Measurements from ENCODE around the gene PDE6A.
A peak's percentile ranks its signal among the peaks of the same experiment; 100 is the strongest.

The PDE6A gene

DNA sequence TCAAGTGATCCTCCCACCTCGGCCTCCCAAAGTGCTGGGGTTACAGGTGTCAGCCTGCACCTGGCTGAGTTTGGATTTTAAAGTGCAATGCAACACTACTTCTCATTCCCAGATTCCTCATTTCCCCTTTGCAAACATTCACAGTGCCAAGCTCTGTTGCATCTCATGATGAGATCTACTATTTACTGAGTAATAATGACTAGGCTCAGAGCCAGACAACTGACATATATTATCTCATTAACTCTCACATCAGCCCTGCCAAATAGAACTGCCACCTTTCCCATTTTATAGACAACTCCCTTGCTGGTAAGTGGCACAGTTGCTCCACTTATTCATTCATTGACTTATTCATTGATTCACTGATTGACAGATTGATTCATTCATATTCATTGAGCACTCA, 7.0 kb downstream of the PDE6A start:
- DNase-seq (ENCODE audit: low read depth): peak; percentile 82
- TF ChIP-seq, protein P1, sequence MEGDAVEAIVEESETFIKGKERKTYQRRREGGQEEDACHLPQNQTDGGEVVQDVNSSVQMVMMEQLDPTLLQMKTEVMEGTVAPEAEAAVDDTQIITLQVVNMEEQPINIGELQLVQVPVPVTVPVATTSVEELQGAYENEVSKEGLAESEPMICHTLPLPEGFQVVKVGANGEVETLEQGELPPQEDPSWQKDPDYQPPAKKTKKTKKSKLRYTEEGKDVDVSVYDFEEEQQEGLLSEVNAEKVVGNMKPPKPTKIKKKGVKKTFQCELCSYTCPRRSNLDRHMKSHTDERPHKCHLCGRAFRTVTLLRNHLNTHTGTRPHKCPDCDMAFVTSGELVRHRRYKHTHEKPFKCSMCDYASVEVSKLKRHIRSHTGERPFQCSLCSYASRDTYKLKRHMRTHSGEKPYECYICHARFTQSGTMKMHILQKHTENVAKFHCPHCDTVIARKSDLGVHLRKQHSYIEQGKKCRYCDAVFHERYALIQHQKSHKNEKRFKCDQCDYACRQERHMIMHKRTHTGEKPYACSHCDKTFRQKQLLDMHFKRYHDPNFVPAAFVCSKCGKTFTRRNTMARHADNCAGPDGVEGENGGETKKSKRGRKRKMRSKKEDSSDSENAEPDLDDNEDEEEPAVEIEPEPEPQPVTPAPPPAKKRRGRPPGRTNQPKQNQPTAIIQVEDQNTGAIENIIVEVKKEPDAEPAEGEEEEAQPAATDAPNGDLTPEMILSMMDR (IDR thresholded peaks at IDR 0.05; ENCODE audit: insufficient read depth, low read depth, low read length, missing control alignments): no peak
- H3K4me3 ChIP-seq (ENCODE audit: low read length): no peak overlapping the region

GRCh38 chr5:149936700-149937091, 7.9 kb downstream of the PDE6A start:
- TF ChIP-seq, protein P1 (IDR thresholded peaks at IDR 0.05; ENCODE audit: insufficient read depth, low read depth, low read length, missing control alignments): no peak
- no peak for DNase-seq (ENCODE audit: low read depth)
- H3K4me3 ChIP-seq (ENCODE audit: low read length): no peak overlapping the region

DNA sequence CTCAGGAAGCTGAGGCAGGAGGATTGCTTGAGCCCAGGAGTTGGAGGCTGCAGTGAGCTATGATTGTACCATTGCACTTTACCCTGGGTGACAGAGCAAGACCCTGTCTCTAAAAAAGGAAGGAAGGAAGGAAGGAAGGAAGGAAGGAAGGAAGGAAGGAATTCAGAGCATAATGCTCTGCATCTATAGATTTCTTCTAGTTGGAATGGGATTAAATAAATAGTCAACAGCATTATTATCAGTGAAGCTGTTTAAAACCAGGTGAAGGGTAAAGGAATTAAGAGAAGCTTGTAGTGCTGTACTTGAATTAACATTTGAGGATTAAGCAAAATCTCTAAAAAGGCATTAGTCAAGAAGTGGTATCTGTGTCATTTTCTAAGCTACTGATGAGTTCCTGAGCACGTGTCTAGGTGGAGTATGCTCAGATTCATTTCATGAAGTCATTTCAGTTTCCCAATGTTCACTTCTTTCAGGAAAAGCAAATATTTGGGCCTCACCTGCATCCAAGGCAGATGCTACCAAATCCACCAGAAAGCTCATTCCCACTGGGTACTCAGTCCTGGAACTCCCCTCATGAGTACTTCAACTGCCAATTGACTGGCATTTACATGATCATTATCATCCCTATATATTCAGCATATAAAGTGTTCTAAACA, 8.4 kb downstream of the PDE6A start:
- DNase-seq (ENCODE audit: low read depth): no peak
- no peak overlapping the region for H3K4me3 ChIP-seq (ENCODE audit: low read length)
- TF ChIP-seq, protein P1 (IDR thresholded peaks at IDR 0.05; ENCODE audit: insufficient read depth, low read depth, low read length, missing control alignments): no peak

GRCh38 chr5:149935431-149935901, 9.1 kb downstream of the PDE6A start:
- no peak overlapping the region for H3K4me3 ChIP-seq (ENCODE audit: low read length)
- TF ChIP-seq, protein P1 (IDR thresholded peaks at IDR 0.05; ENCODE audit: insufficient read depth, low read depth, low read length, missing control alignments): no peak
- DNase-seq (ENCODE audit: low read depth): peak; percentile 63

DNA sequence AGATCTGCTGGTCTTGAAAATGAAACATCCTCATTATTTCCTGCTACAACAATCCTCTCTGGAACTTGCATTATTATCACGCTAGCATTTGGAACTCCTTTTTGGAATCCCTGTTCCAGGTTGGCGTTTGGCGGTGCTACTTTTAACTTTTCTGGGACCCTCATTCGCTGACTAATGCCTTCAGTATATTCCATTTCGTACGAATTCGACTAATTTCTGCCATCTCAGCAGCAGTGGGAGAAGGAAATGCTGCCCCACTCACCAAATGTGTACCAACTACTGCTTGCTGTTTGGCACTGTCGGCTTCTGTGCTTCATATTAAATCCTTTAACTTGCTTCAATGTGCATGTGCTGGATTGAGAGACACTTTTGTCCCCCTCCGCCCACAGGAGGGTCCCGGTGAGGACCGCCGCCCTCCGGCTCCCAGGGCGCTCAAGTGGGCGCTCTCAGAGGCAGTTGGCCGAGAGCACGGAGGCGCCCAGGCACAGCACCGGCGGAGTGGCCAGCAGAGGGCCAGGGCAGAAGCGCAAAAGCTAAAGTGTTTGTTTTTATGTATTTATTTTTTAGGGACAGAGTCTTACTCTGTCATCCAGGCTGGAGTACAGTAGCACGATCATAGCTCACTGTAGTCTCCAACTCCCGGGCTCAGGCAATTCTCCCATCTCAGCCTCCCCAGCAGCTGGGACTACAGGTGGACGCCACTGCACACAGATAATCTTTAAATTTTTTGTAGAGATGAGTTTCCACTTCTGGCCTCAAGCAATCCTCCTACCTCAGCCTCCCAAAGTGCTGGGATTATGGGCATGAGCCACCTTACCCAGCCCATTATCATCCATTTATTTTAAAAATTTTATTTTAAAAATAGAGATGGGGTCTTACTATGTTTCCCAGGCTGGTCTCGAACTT, 11.9 kb downstream of the PDE6A start:
- TF ChIP-seq, protein P1 (IDR thresholded peaks at IDR 0.05; ENCODE audit: insufficient read depth, low read depth, low read length, missing control alignments): no peak
- H3K4me3 ChIP-seq (ENCODE audit: low read length): no peak overlapping the region
- no peak for DNase-seq (ENCODE audit: low read depth)

DNA sequence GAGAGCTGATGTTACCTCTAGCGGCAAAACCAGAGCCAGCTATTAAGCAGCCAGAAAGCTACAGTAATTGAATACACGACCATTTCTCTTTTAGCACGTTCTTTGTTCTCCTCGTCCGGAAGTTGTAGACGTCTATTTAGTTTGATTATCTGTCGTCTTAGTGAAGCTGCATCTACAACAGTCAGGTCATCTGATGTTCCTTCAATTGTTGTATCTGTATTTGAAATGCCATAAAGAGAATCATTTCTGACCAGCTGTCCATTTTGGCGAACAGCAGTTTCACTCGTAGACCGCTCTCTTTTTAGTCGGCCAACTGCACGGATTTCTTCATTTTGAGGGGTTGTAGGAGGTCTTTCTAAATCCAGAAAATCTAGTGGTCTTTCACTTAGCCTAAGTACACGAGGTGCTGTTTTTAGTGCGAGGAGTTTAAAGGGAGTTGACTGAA, 12.6 kb downstream of the PDE6A start:
- TF ChIP-seq, protein P1 (IDR thresholded peaks at IDR 0.05; ENCODE audit: insufficient read depth, low read depth, low read length, missing control alignments): no peak
- H3K4me3 ChIP-seq (ENCODE audit: low read length): no peak overlapping the region
- DNase-seq (ENCODE audit: low read depth): no peak
